ENCODE data around the gene PAH.

The PAH gene

GRCh38 chr12:102821149-102821548 is 95.9 kb downstream of the PAH start:
- no peak for DNase-seq (ENCODE audit: low read depth)

DNA sequence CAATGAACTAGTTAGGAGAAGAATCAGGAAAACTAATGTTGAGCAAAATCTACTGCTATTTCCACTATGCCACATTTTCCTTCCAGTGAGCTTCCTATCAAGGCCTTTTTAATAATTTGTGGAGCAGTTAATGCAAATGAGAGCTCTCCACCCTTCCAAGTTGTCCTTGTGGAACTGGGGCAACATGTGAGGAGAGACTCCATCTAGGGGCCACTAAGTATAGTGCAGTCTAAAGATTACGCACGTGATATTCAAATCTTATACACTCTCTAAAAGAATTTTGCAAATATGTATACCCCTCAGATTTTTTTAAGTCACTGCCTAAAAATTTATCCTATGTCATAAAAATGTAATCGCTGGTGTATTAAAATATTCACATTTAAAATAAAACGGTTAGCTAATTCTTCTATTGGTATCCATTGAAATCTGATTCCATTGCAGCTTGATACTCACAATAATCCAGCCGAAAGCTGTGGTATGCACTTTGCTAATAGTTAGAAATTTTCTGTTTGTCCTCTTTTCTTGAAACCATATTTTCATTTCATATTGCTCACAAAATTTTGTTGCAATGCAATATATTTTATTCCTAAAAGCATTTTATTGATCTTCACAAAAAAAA is 100.1 kb downstream of the PAH start:
- peak; percentile 53 for DNase-seq (ENCODE audit: low read depth)

GRCh38 chr12:102814691-102815367 is 102.2 kb downstream of the PAH start:
- DNase-seq (ENCODE audit: low read depth): no peak

DNA sequence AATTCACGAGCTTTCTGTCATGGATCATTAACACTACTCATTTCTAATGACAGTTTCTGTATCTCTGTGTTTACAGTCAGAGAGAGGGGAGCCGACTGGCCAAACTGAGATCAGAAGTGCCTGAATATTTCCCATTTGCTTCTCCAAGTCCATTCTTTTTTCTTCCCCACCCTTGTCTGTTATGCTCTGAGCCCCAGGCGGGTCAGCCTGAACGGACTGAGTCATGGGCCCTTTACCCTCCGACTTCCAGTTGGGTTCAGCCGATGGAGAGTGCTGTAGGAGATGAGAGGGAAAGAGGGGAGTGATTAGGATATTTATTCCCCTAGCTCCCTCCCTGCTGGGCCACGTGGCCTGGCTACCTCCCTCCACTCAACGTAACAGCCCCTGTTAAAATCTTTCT is 104.7 kb downstream of the PAH start:
- no peak for DNase-seq (ENCODE audit: low read depth)

DNA sequence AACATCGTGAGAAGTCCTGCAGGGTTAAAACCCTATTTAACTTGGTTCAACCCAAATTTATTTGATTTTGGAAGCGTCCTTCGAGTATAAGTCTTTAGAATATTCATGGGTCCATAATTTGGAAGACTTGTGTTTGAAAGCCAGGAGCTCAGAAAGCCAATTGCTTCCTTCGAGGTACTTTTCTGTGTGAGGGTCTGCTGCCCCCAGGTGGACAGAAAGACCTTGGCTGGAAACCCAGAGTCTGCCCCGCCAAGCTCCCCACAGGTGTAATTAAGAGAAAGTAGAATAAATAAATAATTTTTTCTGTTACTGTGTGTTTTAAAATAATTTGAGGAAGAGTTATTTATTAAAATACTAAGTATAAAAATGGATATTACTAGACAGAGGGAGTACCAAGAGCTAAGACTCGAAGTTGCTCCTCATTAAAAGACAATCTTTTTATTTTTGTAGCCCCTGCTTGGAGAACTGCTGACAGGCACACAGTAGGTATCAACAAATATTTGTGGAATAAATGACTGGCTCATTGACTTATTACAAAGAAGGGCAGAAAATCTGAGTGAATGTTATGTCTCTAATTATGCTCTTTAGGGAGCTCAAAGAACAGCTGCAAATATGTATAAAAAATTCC is 105.8 kb downstream of the PAH start:
- peak; percentile 37 for DNase-seq (ENCODE audit: low read depth)

DNA sequence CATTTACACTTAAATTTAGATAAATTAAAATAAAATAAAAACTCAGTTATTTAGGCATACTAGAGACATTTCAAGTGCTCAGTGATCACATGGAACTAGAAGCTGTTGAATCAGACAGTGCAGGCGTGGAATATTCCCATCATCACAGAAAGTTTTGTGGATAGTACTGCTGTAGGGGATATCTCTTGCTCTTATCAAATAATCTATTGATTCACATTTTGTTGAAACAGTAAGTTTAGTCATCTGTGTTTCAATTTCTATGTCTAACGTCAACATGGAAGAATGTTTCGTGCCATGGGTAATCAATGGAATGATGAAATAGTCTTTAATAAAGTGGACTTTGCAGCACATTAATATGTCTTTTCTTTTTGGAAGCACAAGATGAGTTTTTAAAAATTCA is 108.6 kb downstream of the PAH start:
- DNase-seq (ENCODE audit: low read depth): no peak

DNA sequence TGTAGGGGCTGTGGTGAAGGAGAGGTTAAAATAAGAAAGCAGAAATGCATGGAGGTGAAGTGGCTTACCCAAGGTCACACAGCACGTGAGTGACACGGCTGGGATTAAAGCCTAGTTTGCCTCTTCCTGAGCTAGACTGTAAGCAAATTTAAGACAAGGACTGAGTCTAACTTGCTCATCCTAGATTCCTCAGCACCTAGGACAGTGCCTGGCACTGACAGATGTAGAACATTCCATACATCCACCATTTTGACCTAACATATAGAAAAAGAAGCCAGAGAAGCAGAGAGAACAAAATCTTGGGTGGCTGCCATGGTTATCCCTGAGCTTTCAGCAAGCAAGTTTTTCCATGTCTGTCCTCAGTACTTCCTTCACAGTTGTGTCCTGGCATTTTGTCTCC is 110.5 kb downstream of the PAH start:
- no peak for DNase-seq (ENCODE audit: low read depth)

DNA sequence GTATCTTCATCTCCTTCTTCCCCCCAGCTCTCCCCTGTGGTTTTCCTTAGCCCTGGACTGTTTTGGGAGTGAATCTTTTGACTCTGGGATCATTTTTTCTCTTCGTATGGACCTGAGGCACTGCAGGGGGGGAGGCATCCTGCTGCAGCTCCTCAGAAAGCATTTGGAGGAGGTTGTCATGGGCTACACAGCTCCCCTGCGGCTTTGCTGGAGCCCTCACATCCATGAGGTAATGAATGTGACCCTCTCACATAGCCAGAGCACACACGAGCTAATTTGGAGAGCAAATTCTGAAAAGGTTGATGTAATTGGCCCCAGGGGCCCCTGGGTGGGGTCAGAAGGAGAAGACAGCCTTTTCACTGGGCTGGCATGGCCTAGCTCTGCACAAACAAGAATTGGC is 110.9 kb downstream of the PAH start:
- no peak for DNase-seq (ENCODE audit: low read depth)

GRCh38 chr12:102800565-102800964 is 116.5 kb downstream of the PAH start:
- no peak for DNase-seq (ENCODE audit: low read depth)

DNA sequence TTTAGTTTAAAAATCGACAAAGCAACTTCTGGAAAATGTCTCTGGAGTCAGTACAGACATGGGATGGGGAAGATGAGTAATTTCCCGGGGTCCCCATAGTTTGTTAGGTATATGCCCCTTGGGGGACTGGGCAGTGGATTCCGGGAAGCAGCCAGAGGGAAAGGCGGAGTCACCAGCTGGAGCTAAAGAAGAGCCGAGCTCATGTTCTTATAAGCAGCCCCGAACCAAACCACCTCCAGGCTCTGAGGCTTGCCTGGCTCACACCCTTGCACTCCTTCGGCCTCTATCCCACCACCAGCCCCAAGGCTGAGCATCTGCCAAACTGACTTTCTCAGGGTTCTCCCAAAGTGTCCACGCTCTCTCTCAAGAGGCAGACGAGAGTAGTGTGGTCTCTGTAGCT is 117.8 kb downstream of the PAH start:
- no peak for DNase-seq (ENCODE audit: low read depth)

DNA sequence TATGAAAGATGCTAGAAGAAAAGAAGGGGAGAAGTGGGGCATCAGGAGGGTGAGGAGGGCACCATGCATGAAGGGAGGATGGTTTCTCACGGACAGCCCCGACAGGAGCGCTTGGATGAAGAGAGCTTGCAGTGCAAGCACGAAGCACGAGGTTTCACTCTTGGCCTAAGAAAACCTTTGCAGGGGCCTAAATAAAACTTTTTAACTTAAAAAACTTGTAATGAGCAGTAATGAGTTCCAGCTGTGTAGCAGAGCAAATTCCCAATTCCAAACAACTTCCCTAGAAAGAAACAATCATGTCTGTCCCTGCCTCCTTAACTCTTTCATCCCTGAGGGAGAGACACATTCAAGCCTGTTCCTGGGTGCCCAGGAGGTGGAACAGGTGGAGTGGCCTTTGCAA is 119.5 kb downstream of the PAH start:
- no peak for DNase-seq (ENCODE audit: low read depth)

DNA sequence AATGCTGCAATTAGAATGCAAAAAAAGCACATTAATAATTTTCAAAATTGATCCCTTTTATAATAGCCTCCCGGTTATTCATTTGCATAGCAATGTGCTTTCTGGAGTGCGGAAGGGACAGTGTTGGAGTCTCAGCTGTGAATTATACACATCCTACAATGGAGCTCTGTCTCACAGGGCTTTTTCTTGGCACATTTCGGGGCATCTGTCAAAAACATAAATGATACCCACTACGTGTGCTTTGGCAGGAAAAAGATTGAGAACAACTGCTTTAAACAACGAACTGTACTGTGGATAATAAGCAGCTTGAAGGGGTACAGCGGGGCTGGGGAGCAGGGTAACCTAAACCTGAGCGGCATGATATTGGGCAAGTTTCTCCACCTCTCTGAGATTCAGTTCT is 123.1 kb downstream of the PAH start:
- DNase-seq (ENCODE audit: low read depth): no peak

Data from ELR (cell line).